GM21526 (cell line): Measurements from ENCODE around the gene EXOC6.

Experiments used
- ATAC-seq: cut with Tn5 transposase; IDR thresholded peaks from one replicate; pipeline ENCODE4 v1.9.1; 2021; ENCODE audit warnings: moderate library complexity; ENCODE audit not compliant: unreplicated experiment, low FRiP score

Gene EXOC6

DNA sequence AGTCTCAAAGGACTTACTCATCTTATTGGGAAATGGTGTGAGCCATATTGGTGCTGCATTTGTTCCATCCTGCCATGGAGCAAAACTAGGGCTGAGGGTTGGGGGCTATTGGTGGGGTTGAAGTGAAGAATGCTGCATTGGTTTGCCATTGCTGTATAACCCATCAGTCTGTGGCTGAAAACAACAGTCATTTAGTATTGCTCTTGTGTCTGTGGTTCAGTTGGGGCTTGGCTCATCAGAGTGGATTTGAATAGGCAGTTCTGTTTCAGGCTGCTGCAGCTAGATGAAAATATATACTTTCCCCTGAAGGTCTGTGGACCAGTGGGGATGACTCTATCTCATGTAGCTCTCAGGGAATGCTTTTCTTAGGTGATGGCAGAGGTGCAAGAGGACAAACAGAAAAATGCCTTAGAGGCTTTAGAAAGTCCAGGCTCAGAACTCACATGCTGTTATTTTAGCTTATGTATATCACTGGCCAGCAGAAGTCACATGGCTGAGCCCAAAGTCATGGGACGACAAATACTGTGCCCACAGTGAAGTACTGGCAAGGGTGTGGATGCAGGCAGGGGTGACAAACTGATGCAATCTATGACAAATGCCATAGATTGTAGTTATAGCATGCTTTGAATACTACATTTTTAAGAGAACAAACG, 15.2 kb upstream of the EXOC6 start:
- ATAC-seq, result no peak

- ATAC-seq, result no peak
These were observed 14.0 kb upstream of the EXOC6 start for GRCh38 chr10:92834331-92834730.

GRCh38 chr10:92834986-92835385, 13.3 kb upstream of the EXOC6 start:
- no peak for ATAC-seq

GRCh38 chr10:92837456-92837855, 10.9 kb upstream of the EXOC6 start:
- no peak for ATAC-seq

DNA sequence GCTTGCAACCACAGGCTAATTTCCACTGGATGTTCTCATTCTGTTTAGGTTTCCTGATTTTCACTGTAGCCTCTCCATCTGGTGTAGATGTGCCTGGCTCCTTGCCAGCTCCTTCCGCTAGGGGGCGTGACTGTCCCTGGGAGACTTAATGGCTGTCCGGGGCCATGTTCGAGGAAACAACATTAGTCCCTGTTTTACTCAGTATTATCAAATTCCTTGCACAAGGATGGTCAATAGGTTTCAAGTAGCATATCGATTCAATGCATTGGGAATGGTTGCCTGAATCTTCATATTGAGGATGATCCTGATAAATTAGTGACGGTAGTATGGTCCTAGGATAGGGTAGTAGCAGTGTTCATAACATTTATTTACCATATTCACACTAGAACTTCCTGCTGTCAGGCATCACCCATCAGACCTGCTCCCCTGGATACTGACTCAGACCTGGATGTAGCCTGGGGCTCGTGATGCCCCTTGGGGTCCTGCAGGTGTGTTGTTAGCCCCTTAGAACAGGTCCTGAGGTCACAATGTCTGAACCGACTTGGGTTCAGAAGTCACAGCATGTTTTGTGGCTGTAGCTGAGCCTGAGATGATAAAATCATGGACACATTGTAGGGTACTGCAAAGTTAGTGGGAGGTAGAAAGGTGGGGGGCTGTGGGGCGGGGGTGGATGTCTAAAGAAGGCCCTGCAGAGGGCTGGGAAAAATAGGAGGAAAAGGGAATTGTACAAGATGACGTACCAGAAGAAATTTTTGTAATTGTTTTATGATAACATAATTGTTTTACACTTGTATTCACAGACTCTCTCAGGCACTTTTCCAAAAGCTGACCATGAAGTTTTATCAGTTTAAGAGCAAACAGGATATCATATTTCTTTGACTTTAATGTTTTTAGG, 8.9 kb upstream of the EXOC6 start:
- no peak for ATAC-seq

- ATAC-seq, result no peak
These were observed 3.6 kb upstream of the EXOC6 start for GRCh38 chr10:92844746-92845145.

DNA sequence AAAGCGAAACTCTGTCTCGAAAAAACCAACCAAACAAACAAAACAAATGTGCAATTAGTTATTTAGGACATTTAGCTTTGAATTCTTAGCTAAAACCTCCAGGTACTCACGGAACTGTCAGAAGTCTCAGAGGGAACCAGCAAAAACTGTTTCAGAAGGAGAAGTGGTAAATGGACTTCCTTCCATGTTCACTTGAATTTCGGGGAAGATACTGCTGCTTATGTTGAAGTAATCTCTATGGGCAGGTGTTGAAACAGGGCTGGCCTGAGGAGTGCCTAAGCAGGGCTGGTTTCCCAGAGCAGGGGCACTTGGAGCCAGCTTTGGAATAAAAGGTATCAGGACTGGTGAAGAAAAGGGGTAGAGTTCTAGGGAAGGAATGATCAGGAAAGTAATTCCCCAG, 2.4 kb upstream of the EXOC6 start:
- ATAC-seq, result no peak

- ATAC-seq, result no peak
These were observed 2.0 kb upstream of the EXOC6 start for GRCh38 chr10:92846344-92846743.

- no peak for ATAC-seq
These were observed 1.5 kb upstream of the EXOC6 start for GRCh38 chr10:92846854-92847201.

DNA sequence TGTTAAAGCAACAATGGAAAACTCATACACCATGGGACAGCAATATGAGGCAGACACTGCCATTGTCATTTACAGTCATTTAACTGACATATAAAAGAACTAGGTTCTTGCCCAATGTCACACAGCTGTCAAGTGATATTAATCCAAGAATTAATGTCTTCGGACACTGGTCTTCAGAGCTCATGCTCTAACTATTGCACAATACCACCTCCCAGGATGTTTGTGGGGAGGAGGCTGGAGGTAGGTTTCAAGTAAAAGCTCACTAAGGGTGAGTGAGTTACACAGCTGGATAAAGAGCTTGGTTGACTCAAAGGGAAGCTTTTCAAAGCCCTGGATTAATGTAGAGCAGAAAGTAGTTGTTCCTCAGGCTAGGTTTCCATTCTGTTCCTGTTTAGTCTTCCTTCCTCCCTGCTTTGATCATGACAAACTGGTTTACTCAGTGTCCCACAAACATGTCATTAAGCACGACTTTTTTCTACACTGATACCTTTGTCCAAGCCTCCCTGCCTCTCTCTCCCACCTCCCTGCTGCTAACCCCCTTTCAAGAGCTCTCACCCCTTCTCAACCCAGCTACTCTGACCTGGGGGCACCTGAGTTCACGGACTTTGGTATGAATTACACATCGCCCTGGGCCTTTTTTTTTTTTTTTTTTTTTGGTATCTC, 987 bp upstream of the EXOC6 start:
- ATAC-seq, result no peak

GRCh38 chr10:92848037-92848440, 281 bp upstream of the EXOC6 start:
- no peak for ATAC-seq

DNA sequence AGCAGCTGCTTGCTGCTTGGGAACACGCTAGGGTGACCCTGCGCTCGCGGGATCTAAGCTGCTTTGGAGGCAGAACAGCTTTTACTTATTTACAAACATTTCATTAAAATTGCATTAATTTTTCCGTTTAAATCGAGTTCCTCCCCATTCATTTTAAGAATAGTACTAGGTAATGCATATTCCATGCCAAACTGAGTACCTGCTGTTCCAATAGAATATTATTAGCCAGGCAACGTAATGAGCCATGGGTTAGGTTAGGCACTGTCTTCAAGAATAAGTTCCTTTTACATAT, 860 bp downstream of the EXOC6 start:
- ATAC-seq, result no peak

DNA sequence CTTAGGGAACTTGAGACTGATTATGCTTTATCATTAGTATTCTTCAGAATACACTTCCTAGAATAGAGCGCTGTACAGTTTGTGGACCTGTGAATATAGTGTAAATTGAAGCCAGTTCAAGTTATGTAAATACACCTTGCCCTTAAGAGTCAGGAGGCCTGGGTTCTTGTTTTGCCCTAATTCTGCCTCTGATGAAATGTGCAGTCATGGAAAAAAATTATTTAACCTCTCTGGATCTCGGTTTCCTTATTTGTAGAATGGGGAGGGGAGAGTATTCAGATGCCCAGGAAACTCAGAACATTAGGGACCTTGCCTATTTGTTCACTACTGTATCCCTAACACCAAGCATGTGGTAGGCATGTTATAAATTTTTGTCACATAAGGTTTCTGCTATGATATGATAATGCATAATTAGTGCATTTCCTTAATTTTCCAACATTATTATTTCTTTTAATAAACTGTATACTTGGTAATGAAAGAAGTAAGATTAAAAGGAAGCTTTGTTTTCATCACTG, 1.3 kb downstream of the EXOC6 start:
- no peak for ATAC-seq

GRCh38 chr10:92850185-92850584, 1.9 kb downstream of the EXOC6 start:
- ATAC-seq, result no peak

DNA sequence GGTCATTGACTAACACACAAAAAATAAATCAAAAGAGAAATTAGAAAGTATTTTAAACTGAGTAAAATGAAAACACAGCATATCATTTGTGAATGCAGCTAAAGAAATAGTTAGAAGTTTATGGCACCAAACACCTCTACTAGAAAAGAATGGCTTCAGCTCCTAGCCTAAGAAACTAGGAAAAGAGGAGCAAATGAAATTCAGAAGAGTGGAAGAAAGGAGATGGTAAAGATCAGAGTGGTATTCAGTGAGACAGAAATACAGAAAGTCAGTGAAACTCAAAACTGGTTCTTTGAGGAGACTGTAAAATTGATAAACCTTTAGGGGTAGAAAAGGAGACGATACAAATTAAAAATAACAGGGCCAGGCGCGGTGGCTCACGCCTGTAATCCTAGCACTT, 2.7 kb downstream of the EXOC6 start:
- ATAC-seq, result no peak

- no peak for ATAC-seq
These were observed 7.2 kb downstream of the EXOC6 start for GRCh38 chr10:92855560-92855959.

DNA sequence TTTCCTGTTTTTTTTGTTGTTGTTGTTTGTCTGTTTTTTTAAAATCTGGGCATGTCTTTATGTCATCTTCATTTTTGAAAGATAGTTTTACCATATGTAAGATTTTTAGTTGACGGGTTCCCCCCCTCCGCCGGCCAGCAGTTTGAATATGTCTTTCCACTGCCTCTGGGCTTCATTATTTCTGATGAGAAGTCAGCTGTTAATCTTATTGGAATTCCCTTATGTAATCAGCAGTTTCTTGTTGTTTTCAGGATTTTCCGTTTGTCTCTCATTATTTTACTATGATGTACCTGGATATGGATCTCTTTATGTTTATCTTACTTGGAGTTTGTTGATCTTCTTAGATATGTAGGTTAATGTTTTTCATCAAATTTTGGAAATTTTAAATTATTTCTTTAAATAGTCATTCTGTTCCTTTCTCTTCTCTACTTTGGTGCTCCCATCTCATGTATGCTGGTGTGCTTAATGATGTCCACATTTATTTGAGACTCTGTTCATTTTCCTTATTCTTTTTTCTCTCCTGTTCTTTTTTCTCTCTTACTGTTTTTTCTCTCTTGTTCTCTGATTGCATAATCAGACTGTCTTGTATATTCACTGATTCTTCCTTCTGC, 9.7 kb downstream of the EXOC6 start:
- ATAC-seq, result no peak

GRCh38 chr10:92867235-92867634, 18.9 kb downstream of the EXOC6 start:
- no peak for ATAC-seq

GRCh38 chr10:92868036-92868435, 19.7 kb downstream of the EXOC6 start:
- no peak for ATAC-seq

DNA sequence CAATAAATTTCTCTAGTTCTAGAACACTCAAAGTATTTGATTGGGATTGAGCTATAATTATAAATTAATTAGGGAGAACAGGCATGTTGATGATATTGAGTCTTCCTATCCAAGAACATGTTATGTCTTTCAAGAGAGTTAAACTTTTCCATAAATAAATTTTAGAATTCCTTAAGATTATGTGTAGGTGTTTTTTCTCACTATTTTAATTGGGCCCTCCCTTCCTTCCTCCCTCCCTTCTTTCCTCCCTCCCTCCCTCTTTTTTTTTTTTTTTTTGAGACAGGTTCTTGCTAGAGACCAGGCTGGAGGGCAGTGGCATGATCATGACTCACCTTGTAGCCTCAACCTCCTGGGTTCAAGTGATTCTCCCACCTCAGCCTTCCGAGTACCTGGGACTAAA, 20.2 kb downstream of the EXOC6 start:
- ATAC-seq, result no peak

- no peak for ATAC-seq
These were observed 24.7 kb downstream of the EXOC6 start for GRCh38 chr10:92873029-92873428.
